ENCODE data around the gene TDO2.

DNA sequence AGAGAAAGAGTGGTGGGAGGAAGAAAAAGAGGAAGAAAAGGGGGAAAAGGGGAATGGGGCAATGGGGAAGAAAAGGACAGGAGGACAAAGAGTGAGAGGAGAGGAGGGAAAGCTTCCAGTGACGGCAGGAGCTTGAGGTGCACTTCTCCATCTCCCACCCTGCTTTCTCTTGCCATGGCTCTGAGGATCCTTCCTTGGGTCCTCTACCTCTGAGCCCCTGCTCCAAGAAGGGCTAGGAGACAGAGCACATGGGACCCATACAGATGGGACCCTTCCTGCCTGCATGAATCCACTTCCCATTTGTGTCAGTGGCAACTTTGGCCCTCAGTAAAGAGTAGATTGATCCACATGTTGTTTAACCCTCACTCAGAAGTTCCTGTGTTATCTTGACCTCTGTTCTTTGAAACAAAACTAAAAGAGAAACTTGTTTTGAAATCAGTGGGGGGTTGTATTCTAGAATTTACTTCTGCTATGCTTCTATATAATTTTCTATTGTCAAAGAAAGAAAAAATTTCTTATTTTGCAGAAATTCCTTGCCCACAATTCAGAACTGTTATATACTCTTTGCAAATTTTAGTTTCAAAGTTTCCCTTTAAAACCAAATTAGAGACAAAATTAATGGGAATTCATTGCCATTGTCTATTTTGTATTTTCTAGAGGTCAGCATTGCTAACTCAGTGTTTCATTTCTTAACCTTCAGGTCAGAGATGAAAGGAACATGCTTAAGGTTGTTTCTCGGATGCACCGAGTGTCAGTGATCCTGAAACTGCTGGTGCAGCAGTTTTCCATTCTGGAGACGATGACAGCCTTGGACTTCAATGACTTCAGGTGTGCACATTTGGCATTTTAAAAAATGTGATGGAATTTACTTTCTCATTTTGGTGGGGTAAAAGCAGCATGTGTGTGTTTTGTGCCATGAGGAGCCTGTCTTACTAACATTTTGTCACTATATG is 5.0 kb downstream of the TDO2 start:
- no peak for TF ChIP-seq POLR2A (IDR thresholded peaks at IDR 0.05; ENCODE audit: low read length)
- TF ChIP-seq GATA1 (IDR thresholded peaks at IDR 0.05; ENCODE audit: low read depth, low read length): no peak

Data from erythroblast (primary cell).